ENCODE results near the gene FAM114A2. TPM values are rescaled to one million over a fixed set of nuclear protein-coding genes. Genes with fewer than 3 reads are reported as not detected.

The FAM114A2 gene
- total RNA-seq, 4 donors from 2014 or later, result 17.4 to 20.5 (median 17.9) TPM

- H3K4me3 ChIP-seq, result no peak overlapping the region
- DNase-seq (ENCODE audit: extremely low spot score), result no peak
- no peaks in the 10 kb centered on the region for H3K27me3 ChIP-seq
- intact Hi-C loops (cut with DNase I), result no loop called here
- H3K27ac ChIP-seq (replicated peaks in 1 of 4), result no peak overlapping the region
- peaks cover 3 to 22% (median 12%) of the 10 kb centered on the region in 4 donors for H3K36me3 ChIP-seq
- WGBS, result 85% methylated on average over 5 of the region's 5 CpGs
- H3K4me1 ChIP-seq, result no peaks in the 10 kb centered on the region
- TF ChIP-seq POLR2AphosphoS5 (IDR thresholded peaks at IDR 0.05), result no peak
- no peak for TF ChIP-seq POLR2A (IDR thresholded peaks at IDR 0.05; ENCODE audit: low read depth)
- no peak for TF ChIP-seq CTCF (IDR thresholded peaks at IDR 0.05)
- no peak for TF ChIP-seq EP300 (IDR thresholded peaks at IDR 0.05)
- H3K9me3 ChIP-seq, result no peaks in the 10 kb centered on the region
Measured at GRCh38 chr5:153988510-153988909, 50.2 kb downstream of the FAM114A2 start.

- 88% methylated on average over 2 of the region's 2 CpGs for WGBS
- intact Hi-C loops (cut with DNase I), result no loop called here
Measured at GRCh38 chr5:153987301-153987700, 51.4 kb downstream of the FAM114A2 start.

GRCh38 chr5:153985498-153985897 lies 53.2 kb downstream of the FAM114A2 start:
- H3K4me3 ChIP-seq, result no peak overlapping the region
- no peaks in the 10 kb centered on the region for H3K4me1 ChIP-seq
- no peaks in the 10 kb centered on the region for H3K36me3 ChIP-seq
- no peak overlapping the region for H3K27ac ChIP-seq (replicated peaks in 1 of 4)
- no peaks in the 10 kb centered on the region for H3K27me3 ChIP-seq
- intact Hi-C loops (cut with DNase I), result no loop called here
- TF ChIP-seq CTCF (IDR thresholded peaks at IDR 0.05) (no peak), POLR2A (IDR thresholded peaks at IDR 0.05; ENCODE audit: low read depth) (no peak), EP300 (IDR thresholded peaks at IDR 0.05) (no peak), POLR2AphosphoS5 (IDR thresholded peaks at IDR 0.05) (no peak)
- no peak for DNase-seq (ENCODE audit: extremely low spot score)
- whole genome bisulfite sequencing, result 79% methylated on average over 3 of the region's 3 CpGs
- no peaks in the 10 kb centered on the region for H3K9me3 ChIP-seq

More at GRCh38 chr5:153987301-153987700, 51.4 kb downstream of the FAM114A2 start:
- Histone ChIP-seq H3K4me3 (no peak overlapping the region), H3K9me3 (no peaks in the 10 kb centered on the region), H3K36me3 (peaks cover 0 to 10% (median 6%) of the 10 kb centered on the region in 4 donors), H3K4me1 (no peaks in the 10 kb centered on the region), H3K27ac (replicated peaks in 1 of 4) (no peak overlapping the region), H3K27me3 (no peaks in the 10 kb centered on the region)
- no peak for DNase-seq (ENCODE audit: extremely low spot score)
- TF ChIP-seq POLR2AphosphoS5 (IDR thresholded peaks at IDR 0.05) (no peak), EP300 (IDR thresholded peaks at IDR 0.05) (no peak), POLR2A (IDR thresholded peaks at IDR 0.05; ENCODE audit: low read depth) (no peak), CTCF (IDR thresholded peaks at IDR 0.05) (no peak)

GRCh38 chr5:153983885-153984284 lies 54.8 kb downstream of the FAM114A2 start:
- 95% methylated on average over 1 of the region's 1 CpG for WGBS
- Histone ChIP-seq H3K27ac (replicated peaks in 1 of 4) (no peak overlapping the region), H3K9me3 (no peaks in the 10 kb centered on the region), H3K4me1 (no peaks in the 10 kb centered on the region), H3K27me3 (no peaks in the 10 kb centered on the region), H3K36me3 (no peaks in the 10 kb centered on the region), H3K4me3 (no peak overlapping the region)
- DNase-seq (ENCODE audit: extremely low spot score), result no peak
- intact Hi-C loops (cut with DNase I), result no loop called here
- no peak for TF ChIP-seq CTCF (IDR thresholded peaks at IDR 0.05)
- no peak for TF ChIP-seq POLR2AphosphoS5 (IDR thresholded peaks at IDR 0.05)
- no peak for TF ChIP-seq POLR2A (IDR thresholded peaks at IDR 0.05; ENCODE audit: low read depth)
- no peak for TF ChIP-seq EP300 (IDR thresholded peaks at IDR 0.05)

All from esophagus muscularis mucosa (tissue), 4 donors.